Epithelial cell of proximal tubule (primary cell): ENCODE measurements around the gene HIRA. TPM values are rescaled to one million over a fixed set of nuclear protein-coding genes. Genes with fewer than 3 reads are reported as not detected.
A peak's percentile ranks its signal among the peaks of the same experiment; 100 is the strongest.

Experiments used
- DNase-seq: peaks from one replicate; pipeline ENCODE4 v3.0.0-alpha.2; 2011; ENCODE audit warnings: low read depth
- H3K4me3 ChIP-seq: 2 replicates; pipeline ENCODE4 v1.5.1; 2011; ENCODE audit warnings: low read depth, mild to moderate bottlenecking, low read length
- total RNA-seq: library from RNA; depleted of rRNA; stranded (reverse); fragments of >200 nt; gene quantifications from 2 replicates; pipeline ENCODE4 v1.2.3, GENCODE V29; 2015
- TF ChIP-seq, protein P1 (sequence below): conservative IDR thresholded peaks from 2 replicates; pipeline ENCODE4 v1.5.1; 2012; ENCODE audit warnings: low read depth, mild to moderate bottlenecking, low read length

HIRA gene
- 13.3 and 17.8 TPM in 2 replicates for total RNA-seq

DNA sequence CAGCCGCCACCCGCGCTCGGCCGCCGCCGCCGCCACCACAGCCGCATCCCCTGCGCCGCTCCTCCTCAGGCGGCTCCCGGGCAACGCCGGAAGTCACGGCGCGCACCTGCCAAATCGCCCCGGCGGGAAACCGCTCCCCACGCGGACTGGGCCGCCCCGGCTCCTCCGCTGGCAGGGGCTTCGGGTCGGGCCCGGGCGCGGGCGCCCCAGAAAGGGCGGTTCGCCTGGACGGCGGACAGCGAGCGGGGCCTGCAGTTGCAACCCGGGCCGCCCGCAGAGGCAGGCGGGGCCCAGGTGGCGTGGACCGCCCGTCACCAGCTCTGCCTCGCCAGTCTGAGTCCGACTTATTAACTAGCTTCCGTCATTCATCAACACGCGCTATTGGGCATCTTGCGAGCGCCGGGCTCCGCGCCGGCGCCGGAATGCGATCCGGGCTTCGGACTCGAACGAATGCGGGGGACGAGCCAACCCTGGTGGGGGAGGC lies at the start of gene HIRA:
Gene HIRA (minus strand): TSS at position 85 of the 484 bp plus-strand sequence. CDS start 257 bp downstream, outside the sequence.
- peak within 1 kb of the TSS; percentile 77 for H3K4me3 ChIP-seq
- peak; percentile 39 for DNase-seq
- TF ChIP-seq, protein P1, sequence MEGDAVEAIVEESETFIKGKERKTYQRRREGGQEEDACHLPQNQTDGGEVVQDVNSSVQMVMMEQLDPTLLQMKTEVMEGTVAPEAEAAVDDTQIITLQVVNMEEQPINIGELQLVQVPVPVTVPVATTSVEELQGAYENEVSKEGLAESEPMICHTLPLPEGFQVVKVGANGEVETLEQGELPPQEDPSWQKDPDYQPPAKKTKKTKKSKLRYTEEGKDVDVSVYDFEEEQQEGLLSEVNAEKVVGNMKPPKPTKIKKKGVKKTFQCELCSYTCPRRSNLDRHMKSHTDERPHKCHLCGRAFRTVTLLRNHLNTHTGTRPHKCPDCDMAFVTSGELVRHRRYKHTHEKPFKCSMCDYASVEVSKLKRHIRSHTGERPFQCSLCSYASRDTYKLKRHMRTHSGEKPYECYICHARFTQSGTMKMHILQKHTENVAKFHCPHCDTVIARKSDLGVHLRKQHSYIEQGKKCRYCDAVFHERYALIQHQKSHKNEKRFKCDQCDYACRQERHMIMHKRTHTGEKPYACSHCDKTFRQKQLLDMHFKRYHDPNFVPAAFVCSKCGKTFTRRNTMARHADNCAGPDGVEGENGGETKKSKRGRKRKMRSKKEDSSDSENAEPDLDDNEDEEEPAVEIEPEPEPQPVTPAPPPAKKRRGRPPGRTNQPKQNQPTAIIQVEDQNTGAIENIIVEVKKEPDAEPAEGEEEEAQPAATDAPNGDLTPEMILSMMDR, result no peak

DNA sequence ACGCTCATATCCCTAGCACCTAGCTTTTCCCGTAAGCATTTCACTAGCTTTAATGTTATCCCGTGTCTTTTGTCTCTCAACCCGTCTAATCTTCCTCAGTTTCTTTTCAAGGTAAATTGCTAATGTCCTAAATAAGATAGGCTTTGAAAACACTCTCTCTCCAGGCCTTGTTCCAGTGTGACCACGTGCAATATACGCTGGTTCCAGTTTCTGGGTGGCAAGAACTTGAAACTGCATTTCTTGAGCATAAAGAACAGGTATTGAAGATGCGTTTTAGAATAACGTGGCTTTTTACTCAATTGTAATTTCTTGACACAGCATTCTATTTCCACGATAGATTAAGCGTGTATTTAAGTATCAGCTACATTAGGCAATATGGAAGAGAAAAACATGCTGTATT lies 49.3 kb upstream of the HIRA start:
- TF ChIP-seq, protein P1, result no peak
- H3K4me3 ChIP-seq, result peak overlapping the region; percentile 92
- no peak for DNase-seq

- peak overlapping the region; percentile 92 for H3K4me3 ChIP-seq
- DNase-seq, result no peak
- TF ChIP-seq, protein P1, result no peak
Measured at GRCh38 chr22:19480173-19480568, 48.6 kb upstream of the HIRA start.

- peak within 1 kb of the TSS; percentile 92 for H3K4me3 ChIP-seq
- DNase-seq, result peak; percentile 91
- TF ChIP-seq, protein P1, result no peak
Measured at GRCh38 chr22:19479355-19480172, 48.0 kb upstream of the HIRA start, which contains the start of gene CDC45. TSS of gene CDC45 (plus strand) at chr22:19479920. CDS start at chr22:19479969, 49 bp downstream.

- no peak for DNase-seq
- H3K4me3 ChIP-seq, result peak within 1 kb of the TSS; percentile 92
- TF ChIP-seq, protein P1, result no peak
Measured at GRCh38 chr22:19478901-19479354, 47.4 kb upstream of the HIRA start, which contains the start of gene UFD1. TSS of gene UFD1 (minus strand) at chr22:19479193. CDS start at chr22:19479085, 108 bp downstream.

DNA sequence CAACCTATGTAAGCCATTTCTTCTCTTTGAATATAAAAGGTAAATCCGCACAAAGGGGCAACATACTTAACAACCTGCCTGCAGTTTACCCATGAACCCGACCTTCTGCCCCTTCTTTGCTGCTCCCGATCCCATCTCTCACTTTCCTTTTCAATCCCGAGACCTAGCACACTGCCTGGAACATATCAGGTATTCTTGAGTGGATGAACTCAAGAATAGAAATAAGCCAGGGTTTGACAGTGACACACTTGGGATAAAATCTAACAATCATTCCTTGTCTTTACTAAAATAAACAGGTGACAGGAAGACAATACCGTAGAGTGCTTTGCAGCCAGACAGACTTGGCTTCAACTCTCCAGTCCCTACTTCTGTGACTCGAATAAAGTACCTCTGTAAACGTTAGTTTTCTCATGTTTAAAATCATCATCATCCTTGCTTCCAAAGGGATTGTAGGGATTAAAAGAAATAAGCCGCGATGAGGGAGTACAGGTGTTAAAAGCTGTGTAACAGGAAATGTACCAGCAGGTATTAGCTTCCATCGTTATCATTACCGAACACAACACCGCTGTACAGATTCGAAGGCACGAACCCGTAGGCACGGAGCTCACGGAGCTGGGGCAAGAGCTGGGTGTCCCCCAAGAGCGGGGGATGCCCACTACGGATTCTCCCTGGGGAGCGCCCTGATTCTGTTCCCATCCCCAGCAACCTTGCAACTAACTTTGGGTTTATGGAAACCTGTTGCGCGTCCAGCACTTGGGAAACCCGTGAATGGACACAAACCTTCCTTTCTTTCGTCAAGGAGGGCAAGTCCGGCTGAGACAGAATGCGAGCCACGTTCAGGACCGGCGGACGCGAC lies 46.7 kb upstream of the HIRA start:
- TF ChIP-seq, protein P1, result no peak
- peak overlapping the region; percentile 92 for H3K4me3 ChIP-seq
- no peak for DNase-seq
